ENCODE data around the gene TIE1. TPM values are rescaled to one million over a fixed set of nuclear protein-coding genes. Genes with fewer than 3 reads are reported as not detected.

Gene TIE1
- total RNA-seq, 2 donors from 2014 or later, result 23.6 to 51.7 TPM

- no peak for TF ChIP-seq CTCF (IDR thresholded peaks at IDR 0.05)
- Histone ChIP-seq H3K27me3 (no peaks in the 10 kb centered on the region), H3K27ac (no peak overlapping the region), H3K4me1 (peaks cover 0 to 17% of the 10 kb centered on the region in 2 donors), H3K4me3 (no peak overlapping the region), H3K9me3 (no peaks in the 10 kb centered on the region), H3K36me3 (no peaks in the 10 kb centered on the region)
- DNase-seq (ENCODE audit: low spot score), result no peak
Measured at GRCh38 chr1:43255438-43256210, 45.2 kb upstream of the TIE1 start.

- H3K4me1 ChIP-seq, result peaks cover 0 to 17% of the 10 kb centered on the region in 2 donors
- DNase-seq (ENCODE audit: low spot score), result no peak
Measured at GRCh38 chr1:43256675-43257570, 43.9 kb upstream of the TIE1 start.

DNA sequence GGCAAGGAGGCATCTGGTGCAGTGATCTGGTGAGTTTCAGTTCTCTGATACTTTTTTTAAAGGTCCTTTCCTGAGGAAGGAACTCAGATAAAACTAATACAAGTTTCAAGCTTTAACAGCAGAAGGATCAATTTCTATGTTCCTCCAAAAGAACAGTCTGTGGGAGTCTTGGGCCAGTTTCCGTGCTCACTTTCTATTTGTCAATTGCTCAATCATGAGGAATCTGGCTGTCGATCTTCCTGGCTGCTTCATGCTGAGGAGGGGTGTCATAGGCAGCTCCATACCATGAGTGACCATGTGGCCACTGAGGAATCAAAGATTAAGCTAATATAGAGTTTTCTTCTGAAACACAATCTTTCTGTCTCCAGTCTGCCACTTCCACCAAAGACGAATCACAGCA, 42.4 kb upstream of the TIE1 start:
- no peak for TF ChIP-seq CTCF (IDR thresholded peaks at IDR 0.05)
- H3K27ac ChIP-seq, result no peak overlapping the region
- no peaks in the 10 kb centered on the region for H3K36me3 ChIP-seq
- H3K4me3 ChIP-seq, result no peak overlapping the region
- no peaks in the 10 kb centered on the region for H3K9me3 ChIP-seq
- peaks cover 0 to 17% of the 10 kb centered on the region in 2 donors for H3K4me1 ChIP-seq
- no peak for DNase-seq (ENCODE audit: low spot score)
- no peaks in the 10 kb centered on the region for H3K27me3 ChIP-seq

More at GRCh38 chr1:43256675-43257570, 43.9 kb upstream of the TIE1 start:
- H3K36me3 ChIP-seq, result no peaks in the 10 kb centered on the region
- H3K27ac ChIP-seq, result no peak overlapping the region
- no peaks in the 10 kb centered on the region for H3K9me3 ChIP-seq
- TF ChIP-seq CTCF (IDR thresholded peaks at IDR 0.05), result no peak
- H3K27me3 ChIP-seq, result no peaks in the 10 kb centered on the region
- H3K4me3 ChIP-seq, result no peak overlapping the region

GRCh38 chr1:43265431-43265830, 35.4 kb upstream of the TIE1 start:
- H3K36me3 ChIP-seq, result no peaks in the 10 kb centered on the region
- H3K27ac ChIP-seq, result no peak overlapping the region
- H3K4me3 ChIP-seq, result no peak overlapping the region

DNA sequence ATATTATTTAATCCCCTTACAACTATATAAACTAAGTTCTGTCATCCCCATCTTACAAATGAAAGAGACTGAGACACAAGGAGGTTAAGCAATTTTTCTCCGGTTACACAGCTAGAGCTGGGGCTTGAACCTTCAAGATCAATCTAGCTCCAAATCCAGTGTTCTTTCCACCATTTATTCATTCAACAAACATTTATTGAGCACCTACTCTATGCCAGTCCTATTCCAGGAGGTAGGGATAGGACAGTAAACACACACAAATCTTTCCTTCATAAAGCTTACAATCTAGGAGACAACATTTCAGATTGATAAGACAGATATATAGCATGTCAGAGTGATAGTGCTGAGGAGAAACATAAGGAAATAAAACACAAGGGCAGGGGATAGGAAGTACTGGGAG, 33.9 kb upstream of the TIE1 start:
- Histone ChIP-seq H3K4me1 (peaks cover 0 to 9% of the 10 kb centered on the region in 2 donors), H3K36me3 (no peaks in the 10 kb centered on the region), H3K27me3 (no peaks in the 10 kb centered on the region), H3K4me3 (no peak overlapping the region), H3K9me3 (no peaks in the 10 kb centered on the region), H3K27ac (no peak overlapping the region)
- no peak for TF ChIP-seq CTCF (IDR thresholded peaks at IDR 0.05)
- DNase-seq (ENCODE audit: low spot score), result no peak

More at GRCh38 chr1:43265431-43265830, 35.4 kb upstream of the TIE1 start:
- no peak for TF ChIP-seq CTCF (IDR thresholded peaks at IDR 0.05)
- no peaks in the 10 kb centered on the region for H3K27me3 ChIP-seq
- no peaks in the 10 kb centered on the region for H3K9me3 ChIP-seq
- DNase-seq (ENCODE audit: low spot score), result no peak
- H3K4me1 ChIP-seq, result peaks cover 0 to 3% of the 10 kb centered on the region in 2 donors
